Adrenal gland (tissue), 5 donors: ENCODE results near the gene SLC35A1.

Experiments
- CTCF ChIP-seq, 6 experiments: fragments of 450-650 bp in 4 of 6; fragments of 200-600 bp in 2 of 6; sonication (generic) in 1 of 6; IDR thresholded peaks; 1 replicate in 5 of 6; 2 replicates in 1 of 6; pipeline versions ENCODE4 v1.5.1 to v1.8.0; 2016 to 2021; ENCODE audit warnings: antibody characterized with exemption in 6 of 6, mild to moderate bottlenecking in 2 of 6, moderate library complexity in 1 of 6
- POLR2A ChIP-seq, 2 donors: fragments of 450-650 bp; IDR thresholded peaks; one replicate each; pipeline ENCODE4 v1.6.1; 2017; ENCODE audit warnings: antibody characterized with exemption in 2 of 2, mild to moderate bottlenecking in 2 of 2, moderate library complexity in 1 of 2
- donor health status: DM: no; HTN: no; CAD: no.

GRCh38 chr6:87544474-87544735 is 71.6 kb downstream of the SLC35A1 start:
- TF ChIP-seq CTCF (IDR thresholded peaks at IDR 0.05), result no peak
- TF ChIP-seq POLR2A (IDR thresholded peaks at IDR 0.05), result no peak
